Endothelial cell (in vitro differentiated cells): ENCODE results near the gene LMO1. TPM values are rescaled to one million over a fixed set of nuclear protein-coding genes. Genes with fewer than 3 reads are reported as not detected.

Experiments
- DNase-seq: peaks from one replicate; pipeline ENCODE4 v3.0.0; 2021; ENCODE audit warnings: low spot score
- H3K27ac Mint-ChIP-seq: one replicate; pipeline ENCODE4 v1.8.0; 2021; ENCODE audit warnings: mixed read lengths, inconsistent platforms; ENCODE audit not compliant: unreplicated experiment
- H3K27me3 Mint-ChIP-seq: one replicate; pipeline ENCODE4 v1.8.0; 2021; ENCODE audit warnings: mild to moderate bottlenecking, moderate library complexity, mixed read lengths, inconsistent platforms; ENCODE audit not compliant: unreplicated experiment
- H3K36me3 Mint-ChIP-seq: one replicate; pipeline ENCODE4 v1.8.0; 2021; ENCODE audit warnings: mild to moderate bottlenecking, low read depth, mixed read lengths, inconsistent platforms; ENCODE audit not compliant: unreplicated experiment
- H3K4me1 Mint-ChIP-seq: one replicate; pipeline ENCODE4 v1.8.0; 2021; ENCODE audit warnings: mild to moderate bottlenecking, mixed read lengths, inconsistent platforms; ENCODE audit not compliant: unreplicated experiment
- H3K4me3 Mint-ChIP-seq: one replicate; pipeline ENCODE4 v1.8.0; 2021; ENCODE audit warnings: mild to moderate bottlenecking, mixed read lengths, inconsistent platforms; ENCODE audit not compliant: unreplicated experiment
- H3K9me3 Mint-ChIP-seq: one replicate; pipeline ENCODE4 v1.8.0; 2021; ENCODE audit warnings: mixed read lengths, inconsistent platforms; ENCODE audit not compliant: unreplicated experiment
- CTCF ChIP-seq: fragments of 200-600 bp; sonication (generic); IDR thresholded peaks from one replicate; pipeline ENCODE4 v1.5.0; 2021; ENCODE audit warnings: antibody characterized with exemption; ENCODE audit not compliant: unreplicated experiment
- total RNA-seq: library from RNA; stranded (reverse); fragmentation: NEBNext Ultra II Directional; extraction: Animal tissue kit (Norgen Biotek cat#: 25700); gene quantifications from one replicate; pipeline ENCODE4 v1.2.1, GENCODE V29; 2021; ENCODE audit not compliant: unreplicated experiment

Gene LMO1
- total RNA-seq, 1 donor from 2014 or later = not detected

GRCh38 chr11:8199676-8200075 lies 64.0 kb downstream of the LMO1 start:
- peaks cover 7% of the 10 kb centered on the region for H3K4me1 Mint-ChIP-seq
- no peaks in the 10 kb centered on the region for H3K9me3 Mint-ChIP-seq
- peaks cover 13% of the 10 kb centered on the region for H3K27me3 Mint-ChIP-seq
- no peak for TF ChIP-seq CTCF
- no peak for DNase-seq
- no peak overlapping the region for H3K4me3 Mint-ChIP-seq
- H3K36me3 Mint-ChIP-seq = no peaks in the 10 kb centered on the region
- no peak overlapping the region for H3K27ac Mint-ChIP-seq

GRCh38 chr11:8196749-8197148 lies 66.9 kb downstream of the LMO1 start:
- H3K36me3 Mint-ChIP-seq = no peaks in the 10 kb centered on the region
- no peak for DNase-seq
- no peak overlapping the region for H3K27ac Mint-ChIP-seq
- H3K9me3 Mint-ChIP-seq = no peaks in the 10 kb centered on the region
- H3K27me3 Mint-ChIP-seq = peaks cover 10% of the 10 kb centered on the region
- H3K4me3 Mint-ChIP-seq = no peak overlapping the region
- TF ChIP-seq CTCF = no peak
- H3K4me1 Mint-ChIP-seq = peaks cover 7% of the 10 kb centered on the region

GRCh38 chr11:8194956-8195355 lies 68.7 kb downstream of the LMO1 start:
- Mint-ChIP-seq H3K4me3 (no peak overlapping the region), H3K27me3 (peaks cover 10% of the 10 kb centered on the region), H3K27ac (no peak overlapping the region), H3K9me3 (no peaks in the 10 kb centered on the region), H3K4me1 (peaks cover 7% of the 10 kb centered on the region), H3K36me3 (no peaks in the 10 kb centered on the region)
- no peak for DNase-seq
- TF ChIP-seq CTCF = no peak

GRCh38 chr11:8192896-8193209 lies 70.8 kb downstream of the LMO1 start:
- no peak overlapping the region for H3K27ac Mint-ChIP-seq
- peaks cover 7% of the 10 kb centered on the region for H3K4me1 Mint-ChIP-seq
- H3K9me3 Mint-ChIP-seq = no peaks in the 10 kb centered on the region
- peak; percentile 10 for TF ChIP-seq CTCF
- DNase-seq = no peak
- peaks cover 8% of the 10 kb centered on the region for H3K27me3 Mint-ChIP-seq
- no peaks in the 10 kb centered on the region for H3K36me3 Mint-ChIP-seq
- no peak overlapping the region for H3K4me3 Mint-ChIP-seq

- Mint-ChIP-seq H3K9me3 (no peaks in the 10 kb centered on the region), H3K4me1 (peaks cover 7% of the 10 kb centered on the region), H3K27ac (no peak overlapping the region), H3K27me3 (peaks cover 5% of the 10 kb centered on the region), H3K36me3 (no peaks in the 10 kb centered on the region), H3K4me3 (no peak overlapping the region)
- TF ChIP-seq CTCF = peak; percentile 70
- peak; percentile 81 for DNase-seq
Observed at GRCh38 chr11:8192016-8192895, 71.4 kb downstream of the LMO1 start.
